Endothelial cell of umbilical vein (primary cell): Measurements from ENCODE around the gene FASLG. TPM values are rescaled to one million over a fixed set of nuclear protein-coding genes. Genes with fewer than 3 reads are reported as not detected.

ENCODE experiments used
- BruUV-seq: library from RNA; stranded (reverse); fragments of 400-500 nt; replicated peaks from 2 replicates; lab custom pipeline; 2021; lab: Mats Ljungman, UMichigan
- CTCF ChIA-PET: fragments of 300-600, 350-600 bp; sonication (Branson Sonifier 250); formaldehyde crosslinking; loops from one replicate; lab custom pipeline; 2021; ENCODE audit warnings: antibody characterized with exemption, inconsistent platforms; lab: Charles Lee
- POLR2A ChIA-PET: fragments of 300-600, 350-600 bp; sonication (Branson Sonifier 250); formaldehyde crosslinking; loops from one replicate; lab custom pipeline; 2021; ENCODE audit warnings: antibody characterized with exemption, inconsistent platforms; lab: Charles Lee
- DNase-seq: peaks from one replicate; pipeline ENCODE4 v3.0.0-alpha.2; 2011; ENCODE audit warnings: low read depth, low spot score
- FAIRE-seq: peaks from 2 replicates; lab custom pipeline; 2011; peaks lifted over from hg19 to GRCh38; lab: Jason Lieb, UNC
- H2AFZ ChIP-seq: 2 replicates; pipeline ENCODE4 v1.6.0; 2012; ENCODE audit warnings: low read depth, low read length, control low read depth, inconsistent platforms
- H3K27ac ChIP-seq: 2 replicates; pipeline ENCODE4 v1.5.1; 2011; ENCODE audit warnings: low read depth, mild to moderate bottlenecking, control low read depth, low read length, moderate library complexity; ENCODE audit not compliant: insufficient read depth
- H3K27me3 ChIP-seq, 2 experiments: 2 replicates each; pipeline versions ENCODE4 v1.6.0 to v1.6.1; 2011; ENCODE audit warnings: low read length in 2 of 2, mixed read lengths in 1 of 2; ENCODE audit not compliant: control insufficient read depth in 2 of 2, insufficient read depth in 2 of 2
- H3K36me3 ChIP-seq, 2 experiments: 2 replicates in 1 of 2; 3 replicates in 1 of 2; pipeline ENCODE4 v1.5.1; 2011; ENCODE audit warnings: low read length in 2 of 2, mild to moderate bottlenecking in 1 of 2, moderate library complexity in 1 of 2; ENCODE audit not compliant: control insufficient read depth in 2 of 2, insufficient read depth in 2 of 2; ENCODE audit errors: extremely low read depth in 1 of 2
- H3K4me1 ChIP-seq: 3 replicates; pipeline ENCODE4 v1.5.1; 2011; ENCODE audit warnings: mild to moderate bottlenecking, low read length; ENCODE audit not compliant: control insufficient read depth, insufficient read depth; ENCODE audit errors: extremely low read depth
- H3K4me2 ChIP-seq: 2 replicates; pipeline ENCODE4 v1.6.1; 2011; ENCODE audit warnings: low read length, control low read depth, mixed read lengths; ENCODE audit not compliant: insufficient read depth
- H3K4me3 ChIP-seq, 3 experiments: fragments of 200-600 bp in 1 of 3; sonication (generic), shearing (Covaris generic) in 1 of 3; replicated peaks in 1 of 3; 2 replicates each; pipeline ENCODE4 v1.5.1; 2011 to 2016; ENCODE audit warnings: control low read depth in 3 of 3, low read length in 3 of 3, mild to moderate bottlenecking in 2 of 3, inconsistent platforms in 1 of 3, low read depth in 1 of 3, moderate library complexity in 1 of 3; ENCODE audit not compliant: insufficient read depth in 1 of 3
- H3K79me2 ChIP-seq: 2 replicates; pipeline ENCODE4 v1.6.0; 2012; ENCODE audit warnings: low read length, inconsistent platforms; ENCODE audit not compliant: control insufficient read depth, insufficient read depth
- H3K9ac ChIP-seq: replicated peaks from 2 replicates; pipeline ENCODE3; 2011; ENCODE audit warnings: low read length, control low read depth; ENCODE audit not compliant: insufficient read depth; ENCODE audit errors: extremely low read depth
- H3K9me1 ChIP-seq: replicated peaks from 3 replicates; pipeline ENCODE4 v1.6.0; 2011; ENCODE audit warnings: mild to moderate bottlenecking, low read length; ENCODE audit not compliant: control insufficient read depth, insufficient read depth; ENCODE audit errors: extremely low read depth
- H3K9me3 ChIP-seq: replicated peaks from 2 replicates; pipeline ENCODE4 v1.5.1; 2012; ENCODE audit warnings: low read length, inconsistent platforms; ENCODE audit not compliant: control insufficient read depth, insufficient read depth
- H4K20me1 ChIP-seq: replicated peaks from 2 replicates; pipeline ENCODE3; 2011; ENCODE audit warnings: mild to moderate bottlenecking, low read length; ENCODE audit not compliant: control insufficient read depth, insufficient read depth; ENCODE audit errors: extremely low read depth
- CTCF ChIP-seq, 2 donors: IDR thresholded peaks; 1 replicate in 1 of 2; 2 replicates in 1 of 2; pipeline ENCODE4 v1.5.1; 2011; ENCODE audit warnings: low read length in 2 of 2, mild to moderate bottlenecking in 2 of 2, moderate library complexity in 2 of 2, control low read depth in 1 of 2, inconsistent platforms in 1 of 2, low read depth in 1 of 2; ENCODE audit not compliant: insufficient read depth in 1 of 2; ENCODE audit errors: extremely low read depth in 1 of 2
- EZH2 ChIP-seq: IDR thresholded peaks from 2 replicates; pipeline ENCODE4 v1.6.1; 2012; ENCODE audit warnings: borderline replicate concordance, low read depth, mild to moderate bottlenecking, moderate library complexity, low read length, inconsistent platforms; ENCODE audit not compliant: severe bottlenecking
- FOS ChIP-seq: IDR thresholded peaks from 2 replicates; pipeline ENCODE4 v1.6.1; 2011; ENCODE audit warnings: mild to moderate bottlenecking, low read length, moderate library complexity, borderline replicate concordance; ENCODE audit not compliant: insufficient read depth
- GATA2 ChIP-seq: IDR thresholded peaks from 2 replicates; pipeline ENCODE4 v1.7.0; 2011; ENCODE audit warnings: low read depth, mild to moderate bottlenecking, moderate library complexity, mixed read lengths, low read length; ENCODE audit not compliant: insufficient read length, insufficient read depth
- JUN ChIP-seq: IDR thresholded peaks from 2 replicates; pipeline ENCODE4 v1.6.1; 2011; ENCODE audit warnings: borderline replicate concordance, low read depth; ENCODE audit not compliant: insufficient read length, insufficient read depth
- MAX ChIP-seq: IDR thresholded peaks from 2 replicates; pipeline ENCODE4 v1.6.1; 2011; ENCODE audit not compliant: insufficient read depth, insufficient read length
- MYC ChIP-seq: IDR thresholded peaks from one replicate; pipeline ENCODE4 v1.6.1; 2011; ENCODE audit warnings: mild to moderate bottlenecking, low read depth, low read length
- POLR2A ChIP-seq: IDR thresholded peaks from 2 replicates; pipeline ENCODE4 v1.6.1; 2012; ENCODE audit warnings: low read depth, mild to moderate bottlenecking, control low read depth, low read length
- POLR2AphosphoS5 ChIP-seq: IDR thresholded peaks from 2 replicates; pipeline ENCODE4 v1.6.1; 2012; ENCODE audit warnings: low read depth, mild to moderate bottlenecking, control low read depth, low read length, moderate library complexity; ENCODE audit not compliant: insufficient read depth
- dilution Hi-C: fragments of 300-500 bp; cut with MboI; formaldehyde crosslinking; loops from one replicate; pipeline ENCODE4 v1.15.0; 2019; ENCODE audit warnings: low sequenced_read_pairs; ENCODE audit not compliant: extremely low pct_ligation_motif_present
- intact Hi-C: fragments of 100-400 bp; cut with micrococcal nuclease; formaldehyde crosslinking; loops from one replicate; pipeline ENCODE4 v1.10.0; 2022
- polyA plus RNA-seq, 4 experiments: library from polyadenylated mRNA; depleted of rRNA in 3 of 4; stranded (reverse) in 3 of 4; unstranded in 1 of 4; fragments of >200 nt; gene quantifications; 2 replicates each; pipeline versions ENCODE4 v1.2.1 to v1.2.3, GENCODE V29; 2011 to 2012; ENCODE audit warnings: missing spikeins in 1 of 4
- total RNA-seq: library from RNA; stranded (reverse); gene quantifications from 2 replicates; pipeline ENCODE4 v1.2.3, GENCODE V29; 2021

The FASLG gene
- total and polyA plus RNA-seq, 2 donors (not counting 3 experiments of a cell fraction or from before 2014, with no cell fraction given): not detected

- no peaks in the 10 kb centered on the region for H4K20me1 ChIP-seq
Observed at GRCh38 chr1:172627702-172628101, 31.2 kb upstream of the FASLG start.

More at GRCh38 chr1:172627702-172628101, 31.2 kb upstream of the FASLG start:
- no TSS peak for BruUV-seq
- Histone ChIP-seq H3K9ac (no peak overlapping the region), H3K9me3 (no peaks in the 10 kb centered on the region), H3K9me1 (no peaks in the 10 kb centered on the region), H3K4me2 (no peak overlapping the region), H3K36me3 (no peaks in the 10 kb centered on the region), H3K27ac (no peak overlapping the region), H2AFZ (no peak overlapping the region), H3K4me3 (no peak overlapping the region), H3K79me2 (no peaks in the 10 kb centered on the region), H3K4me1 (no peaks in the 10 kb centered on the region), H3K27me3 (no peaks in the 10 kb centered on the region)
- no peak for FAIRE-seq
- no peak for TF ChIP-seq MAX
- no peak for TF ChIP-seq EZH2
- TF ChIP-seq JUN: no peak
- TF ChIP-seq POLR2A: no peak
- TF ChIP-seq MYC: no peak
- no peak for TF ChIP-seq FOS
- TF ChIP-seq POLR2AphosphoS5: no peak
- no peak for TF ChIP-seq CTCF (IDR thresholded peaks at IDR 0.05; ENCODE audit: extremely low read depth in 1 of 2, insufficient read depth in 1 of 2, low read depth in 1 of 2, low read length in 2 of 2)
- no peak for TF ChIP-seq GATA2
- CTCF ChIA-PET: no interaction called here
- intact Hi-C loops (no loop called here), dilution Hi-C loops (no loop called here)
- POLR2A ChIA-PET: no interaction called here
- no peak for DNase-seq
